T-cell (primary cell): Measurements from ENCODE around the gene NWD2. TPM values are rescaled to one million over a fixed set of nuclear protein-coding genes. Genes with fewer than 3 reads are reported as not detected.

Experiments
- ATAC-seq, 4 experiments: fragments of 200-7000 bp in 3 of 4; fragments of 150-1000 bp in 1 of 4; cut with Tn5 transposase; replicated peaks in 1 of 4; 1 replicate in 3 of 4; 2 replicates in 1 of 4; pipeline ENCODE4 v1.10.0; 2021; ENCODE audit warnings: moderate library complexity in 3 of 4, mild to moderate bottlenecking in 2 of 4, moderate number of reproducible peaks in 1 of 4
- CTCF ChIA-PET, 2 donors: fragments of 300-600 bp; sonication (Branson Sonifier 250); formaldehyde crosslinking; loops; one replicate each; lab custom pipeline; 2022; ENCODE audit warnings: antibody characterized with exemption in 2 of 2; lab: Charles Lee
- POLR2A ChIA-PET, 2 donors: fragments of 300-600 bp; sonication (Branson Sonifier 250); formaldehyde crosslinking; loops; one replicate each; lab custom pipeline; 2022; ENCODE audit warnings: antibody characterized with exemption in 2 of 2; lab: Charles Lee
- DNase-seq, 35 experiments: peaks; one replicate each; pipeline versions ENCODE4 v3.0.0 to v3.0.0-alpha.2; 2013 to 2023
- H3K27ac ChIP-seq: one replicate; pipeline ENCODE4 v1.5.1; 2013; ENCODE audit warnings: low read length
- H3K27me3 ChIP-seq, 2 experiments: replicated peaks in 1 of 2; 1 replicate in 1 of 2; 2 replicates in 1 of 2; pipeline versions ENCODE4 v1.6.1 to v1.7.0; 2013; ENCODE audit warnings: low read length in 1 of 2, mixed read lengths in 1 of 2; ENCODE audit not compliant: control insufficient read depth in 2 of 2, insufficient read depth in 2 of 2; ENCODE audit errors: extremely low read depth in 1 of 2
- H3K36me3 ChIP-seq, 2 donors: 1 replicate in 1 of 2; 2 replicates in 1 of 2; pipeline versions ENCODE4 v1.6.1 to v1.7.0; 2013; ENCODE audit warnings: low read length in 1 of 2; ENCODE audit not compliant: control insufficient read depth in 2 of 2, insufficient read depth in 1 of 2; ENCODE audit errors: extremely low read depth in 1 of 2
- H3K4me1 ChIP-seq, 2 experiments: 1 replicate in 1 of 2; 2 replicates in 1 of 2; pipeline versions ENCODE4 v1.6.1 to v1.7.0; 2013; ENCODE audit warnings: low read length in 2 of 2, mixed read lengths in 1 of 2; ENCODE audit not compliant: insufficient read depth in 2 of 2, control insufficient read depth in 1 of 2; ENCODE audit errors: extremely low read depth in 1 of 2
- H3K4me3 ChIP-seq, 2 donors: 1 replicate in 1 of 2; 2 replicates in 1 of 2; pipeline versions ENCODE4 v1.5.1 to v1.7.0; 2013; ENCODE audit warnings: mild to moderate bottlenecking in 2 of 2, low read length in 1 of 2, moderate library complexity in 1 of 2; ENCODE audit not compliant: control insufficient read depth in 1 of 2; ENCODE audit errors: extremely low read depth in 1 of 2
- H3K9me3 ChIP-seq: 2 replicates; pipeline ENCODE4 v1.7.0; 2013
- H3K27ac Mint-ChIP-seq, 2 donors: one replicate each; pipeline ENCODE4 v1.8.0; 2020 to 2021; ENCODE audit warnings: mild to moderate bottlenecking in 2 of 2, mixed read lengths in 2 of 2
- H3K27me3 Mint-ChIP-seq, 2 donors: one replicate each; pipeline ENCODE4 v1.8.0; 2021 to 2022; ENCODE audit warnings: mixed read lengths in 2 of 2
- H3K36me3 Mint-ChIP-seq: one replicate; pipeline ENCODE4 v1.8.0; 2021; ENCODE audit warnings: mixed read lengths
- H3K4me1 Mint-ChIP-seq, 3 donors: one replicate each; pipeline ENCODE4 v1.8.0; 2020 to 2022; ENCODE audit warnings: mixed read lengths in 3 of 3, mild to moderate bottlenecking in 1 of 3
- H3K4me3 Mint-ChIP-seq, 3 donors: one replicate each; pipeline ENCODE4 v1.8.0; 2020 to 2022; ENCODE audit warnings: mild to moderate bottlenecking in 3 of 3, mixed read lengths in 3 of 3, moderate library complexity in 3 of 3
- H3K9me3 Mint-ChIP-seq, 3 donors: one replicate each; pipeline ENCODE4 v1.8.0; 2020 to 2022; ENCODE audit warnings: mixed read lengths in 3 of 3
- WGBS: methylation state at CpG from one replicate; pipeline ENCODE4 v1.1.5; 2013; ENCODE audit warnings: missing lambda C conversion rate; ENCODE audit not compliant: insufficient coverage; 5-methylcytosine and 5-hydroxymethylcytosine counted together
- total RNA-seq, 35 experiments: library from RNA in 6 of 35; stranded (reverse) in 6 of 35; fragments of 120-200 nt in 1 of 35; gene quantifications; one replicate each; pipeline versions ENCODE4 v1.2.1 to v1.2.4 and lab custom pipeline; 2013 to 2026

The NWD2 gene
- total RNA-seq, 5 donors from 2014 or later (not counting 1 experiment from before 2014, with no cell fraction given): not detected

GRCh38 chr4:37219990-37220389 lies 24.6 kb upstream of the NWD2 start:
- Mint-ChIP-seq H3K27ac (no peak overlapping the region), H3K36me3 (no peaks in the 10 kb centered on the region), H3K27me3 (peaks cover 0 to 14% of the 10 kb centered on the region in 2 donors), H3K9me3 (no peaks in the 10 kb centered on the region), H3K4me3 (no peak overlapping the region), H3K4me1 (no peaks in the 10 kb centered on the region)
- CTCF ChIA-PET: no interaction called here
- DNase-seq (no peak), ATAC-seq (no peak)
- POLR2A ChIA-PET: no interaction called here
- WGBS: no CpG with 5 or more reads among the region's 2 CpGs
- no peaks in the 10 kb centered on the region for H3K27me3 ChIP-seq
- no peaks in the 10 kb centered on the region for H3K9me3 ChIP-seq
- H3K36me3 ChIP-seq: no peaks in the 10 kb centered on the region
- no peak overlapping the region for H3K27ac ChIP-seq
- no peaks in the 10 kb centered on the region for H3K4me1 ChIP-seq
- H3K4me3 ChIP-seq: no peak overlapping the region

GRCh38 chr4:37220685-37221084 lies 23.9 kb upstream of the NWD2 start:
- no peak overlapping the region for H3K4me3 Mint-ChIP-seq
- WGBS: no CpG with 5 or more reads among the region's 3 CpGs
- H3K9me3 Mint-ChIP-seq: no peaks in the 10 kb centered on the region
- H3K27ac ChIP-seq: no peak overlapping the region
- no peaks in the 10 kb centered on the region for H3K36me3 Mint-ChIP-seq
- no peaks in the 10 kb centered on the region for H3K27me3 ChIP-seq
- no peaks in the 10 kb centered on the region for H3K4me1 ChIP-seq
- no peaks in the 10 kb centered on the region for H3K4me1 Mint-ChIP-seq
- no peaks in the 10 kb centered on the region for H3K9me3 ChIP-seq
- ATAC-seq (no peak), DNase-seq (no peak)
- CTCF ChIA-PET: no interaction called here
- H3K27ac Mint-ChIP-seq: no peak overlapping the region
- POLR2A ChIA-PET: no interaction called here
- peaks cover 0 to 14% of the 10 kb centered on the region in 2 donors for H3K27me3 Mint-ChIP-seq
- no peaks in the 10 kb centered on the region for H3K36me3 ChIP-seq
- H3K4me3 ChIP-seq: no peak overlapping the region

- POLR2A ChIA-PET: no interaction called here
- H3K27me3 Mint-ChIP-seq: peaks cover 0 to 20% of the 10 kb centered on the region in 2 donors
- no CpG with 5 or more reads among the region's 1 CpG for WGBS
These were observed 20.8 kb upstream of the NWD2 start for GRCh38 chr4:37223732-37224131.

GRCh38 chr4:37224854-37225253 lies 19.7 kb upstream of the NWD2 start:
- Histone ChIP-seq H3K36me3 (no peaks in the 10 kb centered on the region), H3K27ac (no peak overlapping the region), H3K9me3 (no peaks in the 10 kb centered on the region), H3K27me3 (no peaks in the 10 kb centered on the region), H3K4me3 (no peak overlapping the region), H3K4me1 (no peaks in the 10 kb centered on the region)
- H3K36me3 Mint-ChIP-seq: no peaks in the 10 kb centered on the region
- no peaks in the 10 kb centered on the region for H3K9me3 Mint-ChIP-seq
- H3K27me3 Mint-ChIP-seq: peaks cover 0 to 14% of the 10 kb centered on the region in 2 donors
- H3K4me1 Mint-ChIP-seq: no peaks in the 10 kb centered on the region
- CTCF ChIA-PET: no interaction called here
- DNase-seq (no peak), ATAC-seq (no peak)
- WGBS: 76% methylated on average over 3 of the region's 4 CpGs
- POLR2A ChIA-PET: no interaction called here
- H3K4me3 Mint-ChIP-seq: no peak overlapping the region
- H3K27ac Mint-ChIP-seq: no peak overlapping the region

More at GRCh38 chr4:37223732-37224131, 20.8 kb upstream of the NWD2 start:
- no peak overlapping the region for H3K4me3 Mint-ChIP-seq
- H3K4me1 ChIP-seq: no peaks in the 10 kb centered on the region
- no peaks in the 10 kb centered on the region for H3K36me3 Mint-ChIP-seq
- no peaks in the 10 kb centered on the region for H3K36me3 ChIP-seq
- no peak overlapping the region for H3K27ac ChIP-seq
- H3K4me1 Mint-ChIP-seq: no peaks in the 10 kb centered on the region
- DNase-seq (no peak), ATAC-seq (no peak)
- H3K4me3 ChIP-seq: no peak overlapping the region
- H3K9me3 Mint-ChIP-seq: no peaks in the 10 kb centered on the region
- no peak overlapping the region for H3K27ac Mint-ChIP-seq
- H3K9me3 ChIP-seq: no peaks in the 10 kb centered on the region
- H3K27me3 ChIP-seq: no peaks in the 10 kb centered on the region
- CTCF ChIA-PET: no interaction called here

- Mint-ChIP-seq H3K27ac (no peak overlapping the region), H3K4me3 (no peak overlapping the region)
- WGBS: 38% methylated on average over 1 of the region's 2 CpGs
These were observed 18.8 kb upstream of the NWD2 start for GRCh38 chr4:37225778-37226177.

GRCh38 chr4:37232315-37232714 lies 12.2 kb upstream of the NWD2 start:
- H3K27me3 Mint-ChIP-seq: peaks cover 0 to 15% of the 10 kb centered on the region in 2 donors
- no peak overlapping the region for H3K4me3 Mint-ChIP-seq
- Histone ChIP-seq H3K36me3 (no peaks in the 10 kb centered on the region), H3K27me3 (peaks cover 0 to 4% of the 10 kb centered on the region in 2 experiments), H3K27ac (no peak overlapping the region), H3K4me3 (no peak overlapping the region), H3K9me3 (no peaks in the 10 kb centered on the region), H3K4me1 (no peaks in the 10 kb centered on the region)
- POLR2A ChIA-PET: no interaction called here
- H3K4me1 Mint-ChIP-seq: no peaks in the 10 kb centered on the region
- no peaks in the 10 kb centered on the region for H3K36me3 Mint-ChIP-seq
- no peaks in the 10 kb centered on the region for H3K9me3 Mint-ChIP-seq
- CTCF ChIA-PET: no interaction called here
- no CpG with 5 or more reads among the region's 1 CpG for WGBS
- H3K27ac Mint-ChIP-seq: no peak overlapping the region
- ATAC-seq (no peak), DNase-seq (no peak)

More at GRCh38 chr4:37225778-37226177, 18.8 kb upstream of the NWD2 start:
- no peaks in the 10 kb centered on the region for H3K9me3 ChIP-seq
- no peaks in the 10 kb centered on the region for H3K36me3 ChIP-seq
- Mint-ChIP-seq H3K9me3 (no peaks in the 10 kb centered on the region), H3K4me1 (no peaks in the 10 kb centered on the region), H3K36me3 (no peaks in the 10 kb centered on the region), H3K27me3 (peaks cover 0 to 13% of the 10 kb centered on the region in 2 donors)
- H3K27ac ChIP-seq: no peak overlapping the region
- H3K4me3 ChIP-seq: no peak overlapping the region
- ChIA-PET CTCF (no interaction called here), POLR2A (no interaction called here)
- ATAC-seq (no peak), DNase-seq (no peak)
- no peaks in the 10 kb centered on the region for H3K4me1 ChIP-seq
- H3K27me3 ChIP-seq: no peaks in the 10 kb centered on the region

- H3K9me3 ChIP-seq: no peaks in the 10 kb centered on the region
- H3K9me3 Mint-ChIP-seq: no peaks in the 10 kb centered on the region
- H3K4me1 Mint-ChIP-seq: no peaks in the 10 kb centered on the region
- H3K4me3 Mint-ChIP-seq: no peak overlapping the region
- no peak overlapping the region for H3K4me3 ChIP-seq
- peaks cover 0 to 12% of the 10 kb centered on the region in 2 experiments for H3K27me3 ChIP-seq
- no peaks in the 10 kb centered on the region for H3K36me3 ChIP-seq
- H3K27ac ChIP-seq: no peak overlapping the region
- ChIA-PET CTCF (no interaction called here), POLR2A (no interaction called here)
- no peaks in the 10 kb centered on the region for H3K4me1 ChIP-seq
- WGBS: 20% methylated on average over 1 of the region's 2 CpGs
- H3K36me3 Mint-ChIP-seq: no peaks in the 10 kb centered on the region
- no peak overlapping the region for H3K27ac Mint-ChIP-seq
- no peak for DNase-seq
- peaks cover 3 to 23% of the 10 kb centered on the region in 2 donors for H3K27me3 Mint-ChIP-seq
- no peak for ATAC-seq
These were observed 8.4 kb upstream of the NWD2 start for GRCh38 chr4:37236165-37236564.
